Cardiac muscle cell (in vitro differentiated cells and primary cell): Measurements from ENCODE around the gene SUV39H2. TPM values are rescaled to one million over a fixed set of nuclear protein-coding genes. Genes with fewer than 3 reads are reported as not detected.
A peak's percentile ranks its signal among the peaks of the same experiment; 100 is the strongest.
"Not testable (repeated sequence)": the region's sequence is repeated elsewhere in the genome, so short reads cannot be mapped to it uniquely, and the experiment has no call there.

Experiments used
- DNase-seq, 2 donors: peaks; one replicate each; pipeline versions ENCODE4 v3.0.0 to v3.0.0-alpha.2; 2010 to 2017; ENCODE audit warnings: low read depth in 1 of 2, low spot score in 1 of 2
- H3K27ac ChIP-seq: fragments of 200-600 bp; sonication (generic); 2 replicates; pipeline ENCODE4 v1.5.1; 2016
- H3K27me3 ChIP-seq: fragments of 200-600 bp; sonication (generic); 2 replicates; pipeline ENCODE4 v1.6.0; 2016; ENCODE audit warnings: control low read depth
- H3K36me3 ChIP-seq: fragments of 200-600 bp; sonication (generic); 2 replicates; pipeline ENCODE4 v1.5.1; 2016; ENCODE audit warnings: control low read depth
- H3K4me1 ChIP-seq: fragments of 200-600 bp; sonication (generic); 2 replicates; pipeline ENCODE4 v1.8.1; 2017; ENCODE audit warnings: low read depth, mild to moderate bottlenecking, mixed run types
- H3K4me3 ChIP-seq: fragments of 200-600 bp; sonication (generic); 2 replicates; pipeline ENCODE4 v1.5.1; 2016; ENCODE audit warnings: mild to moderate bottlenecking
- H3K9me3 ChIP-seq: fragments of 200-600 bp; sonication (generic); 2 replicates; pipeline ENCODE4 v1.5.1; 2017; ENCODE audit warnings: low read depth, mild to moderate bottlenecking, control low read depth
- CTCF ChIP-seq: IDR thresholded peaks from 2 replicates; pipeline ENCODE4 v1.5.1; 2012; ENCODE audit warnings: low read depth, mild to moderate bottlenecking, low read length
- polyA plus RNA-seq: library from polyadenylated mRNA; unstranded; fragments of >200 nt; fragmentation: Nextera tagmentation; extraction: Ambion mirVana; gene quantifications from 2 replicates; pipeline ENCODE4 v1.2.1, GENCODE V29; 2016
- total RNA-seq: library from RNA; depleted of rRNA; stranded (reverse); fragments of >200 nt; gene quantifications from 2 replicates; pipeline ENCODE4 v1.2.3, GENCODE V29; 2016

SUV39H2 gene
- total and polyA plus RNA-seq, 2 experiments from 2014 or later, result 10.6 to 12.4 TPM

DNA sequence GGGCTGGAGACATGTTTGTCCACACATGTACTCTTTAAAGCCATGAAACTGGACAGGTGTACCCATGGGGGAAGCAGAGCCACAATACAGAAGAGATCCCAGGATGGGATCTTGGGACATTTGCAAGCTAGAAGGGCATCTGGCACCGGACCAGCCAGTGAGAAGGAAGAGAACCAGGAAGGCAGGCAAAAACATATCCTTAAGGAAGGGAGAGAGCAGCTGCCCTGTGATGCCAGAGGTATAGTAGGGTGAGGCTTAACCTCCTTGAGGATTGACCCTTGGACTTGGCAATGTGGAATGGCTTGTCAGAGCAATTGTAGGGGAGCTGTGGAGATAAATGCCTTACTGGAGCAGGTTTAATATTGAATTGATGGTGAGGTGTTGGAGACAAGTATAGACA, 17.9 kb upstream of the SUV39H2 start:
- TF ChIP-seq CTCF, result no peak
- H3K4me3 ChIP-seq, result no peak overlapping the region
- H3K9me3 ChIP-seq, result no peaks in the 10 kb centered on the region
- DNase-seq, result no peak
- no peak overlapping the region for H3K27ac ChIP-seq
- H3K36me3 ChIP-seq, result peaks cover 14% of the 10 kb centered on the region
- no peaks in the 10 kb centered on the region for H3K4me1 ChIP-seq
- H3K27me3 ChIP-seq, result no peaks in the 10 kb centered on the region

- not testable (repeated sequence) for H3K27me3 ChIP-seq, H3K9me3 ChIP-seq, H3K27ac ChIP-seq, H3K4me3 ChIP-seq, DNase-seq, H3K4me1 ChIP-seq
- peaks cover 23% of the 10 kb centered on the region for H3K36me3 ChIP-seq
These were observed 14.2 kb upstream of the SUV39H2 start for GRCh38 chr10:14864466-14864865.

- H3K27ac ChIP-seq, DNase-seq, H3K4me3 ChIP-seq, H3K27me3 ChIP-seq, H3K4me1 ChIP-seq, H3K9me3 ChIP-seq: not testable (repeated sequence)
- H3K36me3 ChIP-seq, result peaks cover 23% of the 10 kb centered on the region
These were observed 13.8 kb upstream of the SUV39H2 start for GRCh38 chr10:14864871-14865270.

DNA sequence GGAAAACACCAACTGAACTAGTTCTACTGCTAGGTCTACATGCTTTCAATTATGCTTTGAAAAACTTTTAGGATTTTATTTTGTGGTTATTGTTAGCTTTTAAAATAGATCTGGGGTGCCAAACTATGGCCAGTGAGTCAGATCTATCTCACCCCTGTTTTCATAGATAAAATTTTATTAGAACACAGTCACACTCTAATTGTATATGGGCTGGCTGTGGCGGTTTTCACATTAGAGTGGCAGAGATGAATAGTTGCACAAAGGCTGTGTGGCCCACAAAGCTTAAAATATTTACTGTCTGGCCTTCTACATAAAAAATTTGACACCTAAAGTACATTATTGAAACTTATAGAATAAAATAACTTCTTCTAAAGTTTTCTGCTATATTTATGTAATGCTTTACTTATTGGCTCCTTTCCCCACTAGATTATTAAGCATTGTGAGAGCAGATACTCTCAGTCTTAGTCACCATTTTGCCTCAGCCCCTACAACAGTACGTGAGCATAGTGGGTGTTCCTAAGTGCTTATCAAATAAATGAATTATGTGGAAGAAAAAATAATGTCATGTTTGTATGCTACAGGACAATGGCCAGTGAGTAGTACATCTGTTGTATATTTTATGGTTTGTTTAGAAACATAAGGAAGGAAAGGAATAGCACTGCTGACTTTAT, 5.4 kb upstream of the SUV39H2 start:
- Histone ChIP-seq H3K27me3 (no peaks in the 10 kb centered on the region), H3K4me3 (no peak overlapping the region), H3K36me3 (peaks cover 25% of the 10 kb centered on the region), H3K4me1 (peaks cover 11% of the 10 kb centered on the region), H3K9me3 (no peaks in the 10 kb centered on the region), H3K27ac (no peak overlapping the region)
- TF ChIP-seq CTCF, result no peak
- DNase-seq, result peak in 1 of 2 donors; percentile 74

- Histone ChIP-seq H3K36me3 (peaks cover 7% of the 10 kb centered on the region), H3K27me3 (no peaks in the 10 kb centered on the region), H3K9me3 (no peaks in the 10 kb centered on the region), H3K27ac (peak overlapping the region; percentile 85), H3K4me1 (peaks cover 11% of the 10 kb centered on the region), H3K4me3 (no peak overlapping the region)
- no peak for TF ChIP-seq CTCF
- no peak for DNase-seq
These were observed 2.7 kb upstream of the SUV39H2 start for GRCh38 chr10:14875941-14876340.

DNA sequence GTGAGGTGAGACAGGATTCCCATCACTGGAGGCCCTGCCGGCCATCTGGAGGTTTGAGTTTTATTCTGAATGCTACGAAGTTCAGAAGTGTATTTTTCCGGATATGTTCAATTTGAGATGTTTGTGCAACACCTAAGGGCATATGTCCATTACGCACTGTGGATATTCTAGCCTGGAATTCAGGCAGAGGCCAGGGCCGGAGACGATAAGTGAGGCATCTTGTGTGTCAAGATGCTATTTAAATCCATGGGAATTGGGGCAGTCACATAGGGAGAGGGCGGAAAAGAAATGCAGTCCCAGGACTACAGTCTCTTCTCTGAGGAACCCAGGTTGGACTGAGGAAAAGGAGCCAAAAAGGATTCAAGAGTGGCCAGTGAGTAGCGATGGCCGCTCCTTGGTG, 1.9 kb upstream of the SUV39H2 start:
- Histone ChIP-seq H3K4me3 (no peak overlapping the region), H3K4me1 (peaks cover 11% of the 10 kb centered on the region), H3K27ac (peak overlapping the region; percentile 85), H3K27me3 (no peaks in the 10 kb centered on the region), H3K36me3 (no peaks in the 10 kb centered on the region), H3K9me3 (no peaks in the 10 kb centered on the region)
- no peak for TF ChIP-seq CTCF
- no peak for DNase-seq
